Spleen (tissue), 11 donors: ENCODE data around the gene MYH15. TPM values are rescaled to one million over a fixed set of nuclear protein-coding genes. Genes with fewer than 3 reads are reported as not detected.

Experiments used
- DNase-seq: peaks from one replicate; pipeline ENCODE4 v3.0.0-alpha.2; 2020
- H3K27ac ChIP-seq, 8 donors: fragments of 200-600 bp; sonication (generic) in 7 of 8; 1 replicate in 4 of 8; 2 replicates in 4 of 8; pipeline versions ENCODE4 v1.5.0 to v1.8.0; 2016 to 2021; ENCODE audit warnings: inconsistent platforms in 4 of 8, mild to moderate bottlenecking in 4 of 8, moderate library complexity in 1 of 8
- H3K27me3 ChIP-seq, 7 donors: fragments of 200-600 bp; sonication (generic) in 6 of 7; replicated peaks in 1 of 7; 1 replicate in 4 of 7; 2 replicates in 3 of 7; pipeline versions ENCODE4 v1.5.0 to v1.8.0; 2016 to 2021; ENCODE audit warnings: inconsistent platforms in 3 of 7, mild to moderate bottlenecking in 1 of 7
- H3K36me3 ChIP-seq, 6 donors: fragments of 200-600 bp; sonication (generic) in 5 of 6; 1 replicate in 4 of 6; 2 replicates in 2 of 6; pipeline versions ENCODE4 v1.5.0 to v1.8.0; 2016 to 2021; ENCODE audit warnings: inconsistent platforms in 2 of 6
- H3K4me1 ChIP-seq, 6 donors: fragments of 200-600 bp; sonication (generic) in 5 of 6; 1 replicate in 3 of 6; 2 replicates in 3 of 6; pipeline versions ENCODE4 v1.5.0 to v1.8.0; 2016 to 2021; ENCODE audit warnings: inconsistent platforms in 3 of 6
- H3K4me3 ChIP-seq, 8 donors: fragments of 200-600 bp; sonication (generic) in 7 of 8; 1 replicate in 4 of 8; 2 replicates in 4 of 8; pipeline versions ENCODE4 v1.5.0 to v1.8.0; 2016 to 2021; ENCODE audit warnings: inconsistent platforms in 4 of 8, mild to moderate bottlenecking in 4 of 8, moderate library complexity in 2 of 8
- H3K9me3 ChIP-seq, 8 donors: fragments of 200-600 bp; sonication (generic) in 7 of 8; 1 replicate in 4 of 8; 2 replicates in 4 of 8; pipeline versions ENCODE4 v1.5.0 to v1.8.0; 2016 to 2021; ENCODE audit warnings: inconsistent platforms in 4 of 8
- CTCF ChIP-seq, 11 experiments: fragments of 200-600 bp in 7 of 11; fragments of 450-650 bp in 4 of 11; sonication (generic) in 4 of 11; IDR thresholded peaks in 8 of 11; conservative IDR thresholded peaks in 3 of 11; 1 replicate in 7 of 11; 2 replicates in 4 of 11; pipeline versions ENCODE4 v1.4.0 to v1.8.0; 2016 to 2021; ENCODE audit warnings: antibody characterized with exemption in 11 of 11, inconsistent platforms in 4 of 11, mild to moderate bottlenecking in 1 of 11
- POLR2A ChIP-seq, 3 donors: fragments of 450-650 bp; IDR thresholded peaks; one replicate each; pipeline ENCODE4 v1.5.1; 2017; ENCODE audit warnings: antibody characterized with exemption in 3 of 3, mild to moderate bottlenecking in 1 of 3
- POLR2AphosphoS5 ChIP-seq, 3 donors: sonication (generic); formaldehyde crosslinking; IDR thresholded peaks; one replicate each; pipeline ENCODE4 v1.5.1; 2017; ENCODE audit warnings: antibody characterized with exemption in 3 of 3
- WGBS, 5 donors: extraction: QIAGEN DNeasy Blood & Tissue Kit in 3 of 5; methylation state at CpG; one replicate each; pipeline versions ENCODE4 v1.1.5 to v1.1.7; 2013 to 2018; 5-methylcytosine and 5-hydroxymethylcytosine counted together
- intact Hi-C: fragments of 100-400 bp; cut with DNase I; formaldehyde crosslinking; loops from one replicate; pipeline ENCODE4 v1.15.0; 2023; ENCODE audit warnings: low total_unique reads
- polyA plus RNA-seq, 3 donors: library from polyadenylated mRNA; stranded (reverse); fragments of 200-250 nt; gene quantifications; one replicate each; pipeline ENCODE4 v1.2.1, GENCODE V29; 2013
- total RNA-seq, 7 donors: library from RNA; depleted of rRNA in 3 of 7; stranded (reverse); fragments of >200 nt in 3 of 7; fragmentation: NEBNext Ultra II Directional in 4 of 7; extraction: Animal tissue kit (Norgen Biotek cat#: 25700) in 4 of 7; gene quantifications; one replicate each; pipeline versions ENCODE4 v1.1.0 to v1.2.1, GENCODE V29; 2016 to 2021
- donor health status: healthy with polysubstance abuse.
- donor health status: DM: no; HTN: no; CAD: no; lungs with moderate emphysema.
- donor health status: DM: no; HTN: no; CAD: no.
- donor health status: Bipolar disorder and iron deficiency.
- donor health status: healthy.
- donor health status: DM: no; HTN: no; CAD: no.
- donor health status: DM: yes; HTN: yes; CAD: no.

MYH15 gene
- total and polyA plus RNA-seq, 10 donors: 0.02 to 3.0 (median 0.18) TPM

GRCh38 chr3:108455212-108455705, 55.1 kb downstream of the MYH15 start:
- Histone ChIP-seq H3K36me3 (no peaks in the 10 kb centered on the region), H3K27me3 (no peaks in the 10 kb centered on the region), H3K9me3 (peaks cover 0 to 7% (median 0%) of the 10 kb centered on the region in 8 donors), H3K4me3 (no peak overlapping the region), H3K4me1 (no peaks in the 10 kb centered on the region), H3K27ac (no peak overlapping the region)
- TF ChIP-seq CTCF (IDR thresholded peaks at IDR 0.05 in 8 of 11, conservative IDR thresholded peaks at IDR 0.05 in 3 of 11): no peak
- no peak for TF ChIP-seq POLR2AphosphoS5 (IDR thresholded peaks at IDR 0.05)
- no peak for DNase-seq
- WGBS, 5 donors: 73 to 95% (median 81%) methylated on average over 2 of the region's 2 CpGs
- intact Hi-C loops: no loop called here

- no peak overlapping the region for H3K27ac ChIP-seq
- no peaks in the 10 kb centered on the region for H3K4me1 ChIP-seq
- H3K27me3 ChIP-seq: no peaks in the 10 kb centered on the region
- H3K9me3 ChIP-seq: peaks cover 0 to 11% (median 1%) of the 10 kb centered on the region in 8 donors
- H3K4me3 ChIP-seq: no peak overlapping the region
- no peaks in the 10 kb centered on the region for H3K36me3 ChIP-seq
- intact Hi-C loops: no loop called here
- DNase-seq: no peak
- WGBS, 5 donors: 61 to 89% (median 78%) methylated on average over 1 of the region's 1 CpG
- TF ChIP-seq POLR2AphosphoS5 (IDR thresholded peaks at IDR 0.05): no peak
- no peak for TF ChIP-seq CTCF (IDR thresholded peaks at IDR 0.05 in 8 of 11, conservative IDR thresholded peaks at IDR 0.05 in 3 of 11)
- no peak for TF ChIP-seq POLR2A (IDR thresholded peaks at IDR 0.05)
Measured at GRCh38 chr3:108453565-108453964, 56.8 kb downstream of the MYH15 start.

- no peak overlapping the region for H3K27ac ChIP-seq
- H3K36me3 ChIP-seq: no peaks in the 10 kb centered on the region
- intact Hi-C loops: no loop called here
- no peak for TF ChIP-seq POLR2AphosphoS5 (IDR thresholded peaks at IDR 0.05)
- TF ChIP-seq CTCF (IDR thresholded peaks at IDR 0.05 in 8 of 11, conservative IDR thresholded peaks at IDR 0.05 in 3 of 11): no peak
- TF ChIP-seq POLR2A (IDR thresholded peaks at IDR 0.05): no peak
- 37 to 95% (median 45%) methylated on average over 2 of the region's 2 CpGs for WGBS, 5 donors
- H3K9me3 ChIP-seq: peaks cover 6 to 39% (median 29%) of the 10 kb centered on the region in 8 donors
- H3K27me3 ChIP-seq: no peaks in the 10 kb centered on the region
- no peak for DNase-seq
- H3K4me1 ChIP-seq: no peaks in the 10 kb centered on the region
- H3K4me3 ChIP-seq: no peak overlapping the region
Measured at GRCh38 chr3:108450444-108450843, 60.0 kb downstream of the MYH15 start.

- H3K27ac ChIP-seq: no peak overlapping the region
- WGBS, 5 donors: 50 to 73% (median 56%) methylated on average over 1 of the region's 1 CpG
- H3K9me3 ChIP-seq: peaks cover 6 to 39% (median 29%) of the 10 kb centered on the region in 8 donors
- no peaks in the 10 kb centered on the region for H3K36me3 ChIP-seq
- no peak for DNase-seq
- TF ChIP-seq POLR2AphosphoS5 (IDR thresholded peaks at IDR 0.05) (no peak), POLR2A (IDR thresholded peaks at IDR 0.05) (no peak), CTCF (IDR thresholded peaks at IDR 0.05 in 8 of 11, conservative IDR thresholded peaks at IDR 0.05 in 3 of 11) (no peak)
- H3K4me1 ChIP-seq: no peaks in the 10 kb centered on the region
- no peaks in the 10 kb centered on the region for H3K27me3 ChIP-seq
- intact Hi-C loops: no loop called here
- no peak overlapping the region for H3K4me3 ChIP-seq
Measured at GRCh38 chr3:108448593-108448992, 61.8 kb downstream of the MYH15 start.
